ENCODE measurements around the gene TLN1. TPM values are rescaled to one million over a fixed set of nuclear protein-coding genes. Genes with fewer than 3 reads are reported as not detected.

The TLN1 gene
- total and polyA plus RNA-seq, 2 of the 8 experiments (the other 6 are each of a cell fraction or from before 2014, with no cell fraction given): 28.1 to 90.1 TPM

DNA sequence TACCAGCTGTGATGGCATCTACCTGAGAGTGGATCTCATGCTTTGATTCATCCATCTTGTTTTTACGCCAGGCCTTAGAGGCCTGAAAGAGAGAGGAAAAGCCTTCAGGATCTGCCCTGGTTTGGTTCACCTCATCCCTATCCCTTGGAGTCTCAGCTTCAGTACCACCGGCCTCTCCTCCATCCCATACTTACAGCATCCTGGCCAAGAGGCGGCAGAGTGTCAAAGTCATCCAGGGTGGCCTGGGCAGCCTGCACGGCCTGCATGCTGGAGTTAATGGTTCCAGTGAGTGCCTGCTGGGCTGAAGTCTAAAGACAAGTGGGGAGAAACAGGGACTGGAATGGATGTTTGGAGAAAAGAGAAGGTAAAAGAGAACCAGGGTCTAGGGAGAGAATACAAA, 12.4 kb downstream of the TLN1 start (continued):
- TF ChIP-seq, protein P1, sequence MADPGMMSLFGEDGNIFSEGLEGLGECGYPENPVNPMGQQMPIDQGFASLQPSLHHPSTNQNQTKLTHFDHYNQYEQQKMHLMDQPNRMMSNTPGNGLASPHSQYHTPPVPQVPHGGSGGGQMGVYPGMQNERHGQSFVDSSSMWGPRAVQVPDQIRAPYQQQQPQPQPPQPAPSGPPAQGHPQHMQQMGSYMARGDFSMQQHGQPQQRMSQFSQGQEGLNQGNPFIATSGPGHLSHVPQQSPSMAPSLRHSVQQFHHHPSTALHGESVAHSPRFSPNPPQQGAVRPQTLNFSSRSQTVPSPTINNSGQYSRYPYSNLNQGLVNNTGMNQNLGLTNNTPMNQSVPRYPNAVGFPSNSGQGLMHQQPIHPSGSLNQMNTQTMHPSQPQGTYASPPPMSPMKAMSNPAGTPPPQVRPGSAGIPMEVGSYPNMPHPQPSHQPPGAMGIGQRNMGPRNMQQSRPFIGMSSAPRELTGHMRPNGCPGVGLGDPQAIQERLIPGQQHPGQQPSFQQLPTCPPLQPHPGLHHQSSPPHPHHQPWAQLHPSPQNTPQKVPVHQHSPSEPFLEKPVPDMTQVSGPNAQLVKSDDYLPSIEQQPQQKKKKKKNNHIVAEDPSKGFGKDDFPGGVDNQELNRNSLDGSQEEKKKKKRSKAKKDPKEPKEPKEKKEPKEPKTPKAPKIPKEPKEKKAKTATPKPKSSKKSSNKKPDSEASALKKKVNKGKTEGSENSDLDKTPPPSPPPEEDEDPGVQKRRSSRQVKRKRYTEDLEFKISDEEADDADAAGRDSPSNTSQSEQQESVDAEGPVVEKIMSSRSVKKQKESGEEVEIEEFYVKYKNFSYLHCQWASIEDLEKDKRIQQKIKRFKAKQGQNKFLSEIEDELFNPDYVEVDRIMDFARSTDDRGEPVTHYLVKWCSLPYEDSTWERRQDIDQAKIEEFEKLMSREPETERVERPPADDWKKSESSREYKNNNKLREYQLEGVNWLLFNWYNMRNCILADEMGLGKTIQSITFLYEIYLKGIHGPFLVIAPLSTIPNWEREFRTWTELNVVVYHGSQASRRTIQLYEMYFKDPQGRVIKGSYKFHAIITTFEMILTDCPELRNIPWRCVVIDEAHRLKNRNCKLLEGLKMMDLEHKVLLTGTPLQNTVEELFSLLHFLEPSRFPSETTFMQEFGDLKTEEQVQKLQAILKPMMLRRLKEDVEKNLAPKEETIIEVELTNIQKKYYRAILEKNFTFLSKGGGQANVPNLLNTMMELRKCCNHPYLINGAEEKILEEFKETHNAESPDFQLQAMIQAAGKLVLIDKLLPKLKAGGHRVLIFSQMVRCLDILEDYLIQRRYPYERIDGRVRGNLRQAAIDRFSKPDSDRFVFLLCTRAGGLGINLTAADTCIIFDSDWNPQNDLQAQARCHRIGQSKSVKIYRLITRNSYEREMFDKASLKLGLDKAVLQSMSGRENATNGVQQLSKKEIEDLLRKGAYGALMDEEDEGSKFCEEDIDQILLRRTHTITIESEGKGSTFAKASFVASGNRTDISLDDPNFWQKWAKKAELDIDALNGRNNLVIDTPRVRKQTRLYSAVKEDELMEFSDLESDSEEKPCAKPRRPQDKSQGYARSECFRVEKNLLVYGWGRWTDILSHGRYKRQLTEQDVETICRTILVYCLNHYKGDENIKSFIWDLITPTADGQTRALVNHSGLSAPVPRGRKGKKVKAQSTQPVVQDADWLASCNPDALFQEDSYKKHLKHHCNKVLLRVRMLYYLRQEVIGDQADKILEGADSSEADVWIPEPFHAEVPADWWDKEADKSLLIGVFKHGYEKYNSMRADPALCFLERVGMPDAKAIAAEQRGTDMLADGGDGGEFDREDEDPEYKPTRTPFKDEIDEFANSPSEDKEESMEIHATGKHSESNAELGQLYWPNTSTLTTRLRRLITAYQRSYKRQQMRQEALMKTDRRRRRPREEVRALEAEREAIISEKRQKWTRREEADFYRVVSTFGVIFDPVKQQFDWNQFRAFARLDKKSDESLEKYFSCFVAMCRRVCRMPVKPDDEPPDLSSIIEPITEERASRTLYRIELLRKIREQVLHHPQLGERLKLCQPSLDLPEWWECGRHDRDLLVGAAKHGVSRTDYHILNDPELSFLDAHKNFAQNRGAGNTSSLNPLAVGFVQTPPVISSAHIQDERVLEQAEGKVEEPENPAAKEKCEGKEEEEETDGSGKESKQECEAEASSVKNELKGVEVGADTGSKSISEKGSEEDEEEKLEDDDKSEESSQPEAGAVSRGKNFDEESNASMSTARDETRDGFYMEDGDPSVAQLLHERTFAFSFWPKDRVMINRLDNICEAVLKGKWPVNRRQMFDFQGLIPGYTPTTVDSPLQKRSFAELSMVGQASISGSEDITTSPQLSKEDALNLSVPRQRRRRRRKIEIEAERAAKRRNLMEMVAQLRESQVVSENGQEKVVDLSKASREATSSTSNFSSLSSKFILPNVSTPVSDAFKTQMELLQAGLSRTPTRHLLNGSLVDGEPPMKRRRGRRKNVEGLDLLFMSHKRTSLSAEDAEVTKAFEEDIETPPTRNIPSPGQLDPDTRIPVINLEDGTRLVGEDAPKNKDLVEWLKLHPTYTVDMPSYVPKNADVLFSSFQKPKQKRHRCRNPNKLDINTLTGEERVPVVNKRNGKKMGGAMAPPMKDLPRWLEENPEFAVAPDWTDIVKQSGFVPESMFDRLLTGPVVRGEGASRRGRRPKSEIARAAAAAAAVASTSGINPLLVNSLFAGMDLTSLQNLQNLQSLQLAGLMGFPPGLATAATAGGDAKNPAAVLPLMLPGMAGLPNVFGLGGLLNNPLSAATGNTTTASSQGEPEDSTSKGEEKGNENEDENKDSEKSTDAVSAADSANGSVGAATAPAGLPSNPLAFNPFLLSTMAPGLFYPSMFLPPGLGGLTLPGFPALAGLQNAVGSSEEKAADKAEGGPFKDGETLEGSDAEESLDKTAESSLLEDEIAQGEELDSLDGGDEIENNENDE (IDR thresholded peaks at IDR 0.05; ENCODE audit: insufficient replicate concordance, low read length): no peak
- TF ChIP-seq RAD21 (IDR thresholded peaks at IDR 0.05 in 1 of 2, conservative IDR thresholded peaks at IDR 0.05 in 1 of 2; ENCODE audit: low read depth in 2 of 2, low read length in 2 of 2) (no peak), KDM1A (IDR thresholded peaks at IDR 0.05; ENCODE audit: borderline replicate concordance, low read length) (no peak)
